Progenitor cell of endocrine pancreas (in vitro differentiated cells): Measurements from ENCODE around the gene NUDCD2. TPM values are rescaled to one million over a fixed set of nuclear protein-coding genes. Genes with fewer than 3 reads are reported as not detected.

Experiments used
- DNase-seq: peaks from one replicate; pipeline ENCODE4 v3.0.0; 2021; ENCODE audit warnings: low spot score; ENCODE audit not compliant: unreplicated experiment
- H3K27ac Mint-ChIP-seq: 2 replicates; pipeline ENCODE4 v1.8.0; 2021; ENCODE audit warnings: mild to moderate bottlenecking, moderate library complexity, mixed read lengths
- H3K27me3 Mint-ChIP-seq: 2 replicates; pipeline ENCODE4 v1.8.0; 2021; ENCODE audit warnings: mixed read lengths
- H3K36me3 Mint-ChIP-seq: 2 replicates; pipeline ENCODE4 v1.8.0; 2022; ENCODE audit warnings: mixed read lengths; ENCODE audit not compliant: insufficient read depth
- H3K4me1 Mint-ChIP-seq: 2 replicates; pipeline ENCODE4 v1.8.0; 2021; ENCODE audit warnings: low read depth, mixed read lengths
- H3K4me3 Mint-ChIP-seq: 2 replicates; pipeline ENCODE4 v1.8.0; 2021; ENCODE audit warnings: low read depth, mild to moderate bottlenecking, moderate library complexity, mixed read lengths
- H3K9me3 Mint-ChIP-seq: 2 replicates; pipeline ENCODE4 v1.8.0; 2021; ENCODE audit warnings: low read depth, mixed read lengths
- total RNA-seq: library from RNA; stranded (reverse); gene quantifications from 2 replicates; pipeline ENCODE4 v1.2.1, GENCODE V29; 2021
- TF ChIP-seq, protein P1 (sequence below): fragments of 200-600 bp; sonication (generic); IDR thresholded peaks from one replicate; pipeline ENCODE4 v1.5.0; 2021; ENCODE audit warnings: antibody characterized with exemption, mild to moderate bottlenecking; ENCODE audit not compliant: unreplicated experiment

NUDCD2 gene
- total RNA-seq, 1 donor from 2014 or later: 33.0 TPM

DNA sequence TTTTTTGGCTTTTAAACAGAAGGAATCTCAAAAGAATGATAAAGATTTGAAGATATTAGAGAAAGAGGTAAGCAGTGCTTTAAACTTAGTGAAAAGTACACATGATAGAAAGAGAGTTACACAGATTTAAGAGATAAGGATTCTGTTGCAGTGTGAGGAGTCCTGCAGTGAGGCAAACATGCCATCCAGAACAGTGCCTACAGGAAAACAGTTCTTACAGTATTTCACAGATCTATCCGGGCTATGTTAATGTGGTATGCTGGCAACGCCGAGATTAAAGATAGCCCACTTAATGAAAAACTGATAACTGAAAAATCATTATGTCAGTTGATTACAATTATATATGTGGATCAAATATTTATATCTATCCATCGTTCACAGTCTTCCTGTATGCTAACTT lies 7.8 kb upstream of the NUDCD2 start:
- peaks cover 9% of the 10 kb centered on the region for H3K36me3 Mint-ChIP-seq
- H3K4me3 Mint-ChIP-seq: no peak overlapping the region
- no peak for DNase-seq
- no peaks in the 10 kb centered on the region for H3K4me1 Mint-ChIP-seq
- H3K27me3 Mint-ChIP-seq: no peaks in the 10 kb centered on the region
- TF ChIP-seq, protein P1, sequence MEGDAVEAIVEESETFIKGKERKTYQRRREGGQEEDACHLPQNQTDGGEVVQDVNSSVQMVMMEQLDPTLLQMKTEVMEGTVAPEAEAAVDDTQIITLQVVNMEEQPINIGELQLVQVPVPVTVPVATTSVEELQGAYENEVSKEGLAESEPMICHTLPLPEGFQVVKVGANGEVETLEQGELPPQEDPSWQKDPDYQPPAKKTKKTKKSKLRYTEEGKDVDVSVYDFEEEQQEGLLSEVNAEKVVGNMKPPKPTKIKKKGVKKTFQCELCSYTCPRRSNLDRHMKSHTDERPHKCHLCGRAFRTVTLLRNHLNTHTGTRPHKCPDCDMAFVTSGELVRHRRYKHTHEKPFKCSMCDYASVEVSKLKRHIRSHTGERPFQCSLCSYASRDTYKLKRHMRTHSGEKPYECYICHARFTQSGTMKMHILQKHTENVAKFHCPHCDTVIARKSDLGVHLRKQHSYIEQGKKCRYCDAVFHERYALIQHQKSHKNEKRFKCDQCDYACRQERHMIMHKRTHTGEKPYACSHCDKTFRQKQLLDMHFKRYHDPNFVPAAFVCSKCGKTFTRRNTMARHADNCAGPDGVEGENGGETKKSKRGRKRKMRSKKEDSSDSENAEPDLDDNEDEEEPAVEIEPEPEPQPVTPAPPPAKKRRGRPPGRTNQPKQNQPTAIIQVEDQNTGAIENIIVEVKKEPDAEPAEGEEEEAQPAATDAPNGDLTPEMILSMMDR: no peak
- no peaks in the 10 kb centered on the region for H3K9me3 Mint-ChIP-seq
- H3K27ac Mint-ChIP-seq: no peak overlapping the region

DNA sequence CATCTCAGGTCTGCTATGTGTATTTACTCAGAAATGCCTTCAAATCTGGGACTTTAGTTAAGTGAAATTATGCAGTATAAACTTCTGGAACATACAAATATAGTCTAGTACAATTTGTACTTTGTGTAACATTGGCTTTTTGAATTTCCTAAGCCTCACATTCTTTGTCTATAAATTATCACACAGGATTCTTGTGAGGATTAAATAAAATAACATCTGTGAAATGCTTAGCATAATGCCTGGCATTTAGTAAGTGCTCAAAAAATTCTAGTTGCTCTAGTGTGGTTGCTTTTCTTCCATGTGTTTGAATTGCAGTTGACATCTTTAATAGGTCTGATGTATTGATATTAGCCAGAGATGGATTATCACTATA lies 3.1 kb upstream of the NUDCD2 start:
- H3K27me3 Mint-ChIP-seq: no peaks in the 10 kb centered on the region
- H3K36me3 Mint-ChIP-seq: peaks cover 2% of the 10 kb centered on the region
- TF ChIP-seq, protein P1: no peak
- no peak for DNase-seq
- H3K9me3 Mint-ChIP-seq: no peaks in the 10 kb centered on the region
- H3K4me3 Mint-ChIP-seq: no peak overlapping the region
- peaks cover 10% of the 10 kb centered on the region for H3K4me1 Mint-ChIP-seq
- no peak overlapping the region for H3K27ac Mint-ChIP-seq

DNA sequence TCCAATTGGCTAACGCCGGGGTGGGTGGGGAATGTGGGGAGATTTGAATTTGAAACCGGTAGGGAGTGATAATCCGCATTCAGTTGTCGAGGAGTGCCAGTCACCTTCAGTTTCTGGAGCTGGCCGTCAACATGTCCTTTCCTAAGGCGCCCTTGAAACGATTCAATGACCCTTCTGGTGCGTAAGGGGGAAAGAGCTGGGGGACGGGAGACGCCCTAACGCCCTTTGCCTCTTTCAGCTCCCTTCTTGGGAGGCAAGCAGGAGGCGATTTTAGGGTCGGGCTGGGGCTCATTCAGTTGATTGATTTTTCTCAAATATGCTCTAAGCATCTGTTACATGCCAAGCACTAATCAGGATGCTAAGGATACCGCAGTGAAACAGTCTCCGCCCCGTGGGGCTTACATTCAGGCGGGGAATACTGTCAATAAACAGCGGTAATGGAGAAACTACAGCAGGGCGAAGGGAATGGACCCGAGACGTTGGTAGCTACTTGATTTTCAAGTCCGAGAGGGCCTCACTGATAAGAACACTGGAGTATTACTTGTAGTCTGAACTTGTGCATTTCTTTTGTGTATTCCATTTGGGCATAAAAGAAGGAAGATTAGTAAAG lies 765 bp upstream of the NUDCD2 start, which contains the start of gene HMMR:
Gene HMMR (plus strand): TSS at position 71 of the 610 bp plus-strand sequence. CDS start 61 bp downstream, at position 132.
- peaks cover 12% of the 10 kb centered on the region for H3K4me1 Mint-ChIP-seq
- TF ChIP-seq, protein P1: no peak
- peaks cover 10% of the 10 kb centered on the region for H3K36me3 Mint-ChIP-seq
- no peaks in the 10 kb centered on the region for H3K9me3 Mint-ChIP-seq
- peak; percentile 22 for DNase-seq
- peak within 1 kb of the TSS; percentile 100 for H3K27ac Mint-ChIP-seq
- no peaks in the 10 kb centered on the region for H3K27me3 Mint-ChIP-seq
- H3K4me3 Mint-ChIP-seq: peak within 1 kb of the TSS; percentile 90

DNA sequence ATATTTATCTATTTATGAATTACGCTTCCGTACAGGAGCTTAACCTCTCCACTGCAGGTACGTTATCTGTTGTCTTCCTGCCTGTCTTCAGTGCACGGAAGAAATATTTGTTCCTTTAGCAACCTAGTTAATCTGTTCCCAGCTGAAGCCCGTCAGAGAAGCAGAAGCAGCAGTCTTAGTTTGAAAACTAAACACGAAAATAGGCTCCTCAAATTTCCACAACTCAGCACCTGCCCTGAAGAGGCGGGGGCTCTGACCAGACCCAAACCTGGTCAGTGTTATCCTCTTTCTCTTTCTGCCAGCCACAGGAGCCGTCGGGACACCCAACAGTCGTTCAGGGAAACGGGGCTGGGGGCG lies 462 bp downstream of the NUDCD2 start:
- peaks cover 12% of the 10 kb centered on the region for H3K4me1 Mint-ChIP-seq
- DNase-seq: no peak
- TF ChIP-seq, protein P1: no peak
- H3K4me3 Mint-ChIP-seq: peak overlapping the region; percentile 90
- H3K9me3 Mint-ChIP-seq: no peaks in the 10 kb centered on the region
- peaks cover 16% of the 10 kb centered on the region for H3K36me3 Mint-ChIP-seq
- peak overlapping the region; percentile 100 for H3K27ac Mint-ChIP-seq
- H3K27me3 Mint-ChIP-seq: no peaks in the 10 kb centered on the region

DNA sequence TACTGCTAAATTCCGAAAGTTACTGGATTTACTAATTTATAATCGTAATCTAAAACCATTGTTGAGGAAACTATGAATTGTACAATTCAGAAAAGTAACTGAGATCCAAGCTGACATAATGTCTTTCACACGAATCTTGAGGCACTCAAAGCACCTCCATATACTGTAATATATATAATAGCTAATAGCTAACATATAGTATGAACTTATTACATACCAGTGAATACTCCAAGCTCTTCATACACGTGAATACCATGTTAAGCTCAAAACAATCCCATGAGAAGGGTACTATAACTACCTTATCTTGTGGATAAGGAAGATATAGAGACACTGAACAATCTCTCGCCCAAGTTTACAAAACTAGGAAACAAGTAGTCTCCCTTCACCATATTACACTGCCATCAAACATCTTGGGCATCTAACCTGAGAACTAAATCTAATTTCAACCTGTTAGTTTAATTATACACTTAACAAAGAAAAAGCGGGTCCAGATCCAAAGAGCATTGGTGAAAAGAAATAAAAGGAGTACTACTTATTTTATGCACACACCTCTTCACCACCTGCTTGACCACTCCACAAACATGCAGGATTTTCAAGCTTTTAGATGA lies 1.0 kb downstream of the NUDCD2 start:
- H3K4me3 Mint-ChIP-seq: peak overlapping the region; percentile 90
- no peaks in the 10 kb centered on the region for H3K27me3 Mint-ChIP-seq
- no peak for DNase-seq
- H3K36me3 Mint-ChIP-seq: peaks cover 16% of the 10 kb centered on the region
- peak overlapping the region; percentile 100 for H3K27ac Mint-ChIP-seq
- TF ChIP-seq, protein P1: no peak
- peaks cover 12% of the 10 kb centered on the region for H3K4me1 Mint-ChIP-seq
- no peaks in the 10 kb centered on the region for H3K9me3 Mint-ChIP-seq
